Measurements from ENCODE around the gene NTRK1. TPM values are rescaled to one million over a fixed set of nuclear protein-coding genes. Genes with fewer than 3 reads are reported as not detected.

The NTRK1 gene
- total and polyA plus RNA-seq, 4 donors = 0.13 to 0.17 (median 0.14) TPM

DNA sequence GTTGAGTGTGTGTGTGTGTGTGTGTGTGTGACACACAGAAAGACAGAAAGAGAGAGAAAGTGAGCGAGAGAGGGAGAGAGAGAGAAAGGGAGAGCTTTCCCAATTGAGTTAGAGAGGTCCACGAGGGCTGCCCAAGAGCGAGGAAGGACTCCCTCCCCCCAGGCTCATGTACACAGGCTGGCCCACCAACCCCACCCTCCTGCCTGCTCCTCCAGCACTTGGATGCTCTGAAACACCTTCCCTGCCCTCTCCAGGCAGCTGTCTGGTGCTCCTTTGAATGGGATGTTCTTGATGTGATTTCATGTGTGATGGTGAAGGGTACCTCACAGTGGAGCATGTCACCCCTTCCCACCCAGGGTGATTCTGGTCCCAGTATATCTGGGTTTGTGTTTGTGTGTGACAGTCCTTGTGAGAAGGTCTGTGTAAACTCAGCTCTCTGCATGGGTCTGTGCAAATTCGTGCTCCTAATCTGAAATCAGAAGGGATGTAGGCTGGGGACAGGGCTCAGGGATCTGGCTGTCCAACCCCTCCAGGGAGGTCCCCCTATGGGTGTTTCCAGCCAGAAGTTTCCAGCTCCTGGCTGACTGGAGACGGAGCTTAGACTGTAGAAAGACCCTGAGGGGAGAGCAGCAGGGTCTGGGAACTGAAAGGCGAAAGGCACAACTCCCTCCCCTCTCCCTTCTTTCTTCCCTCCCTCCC lies 26.1 kb downstream of the NTRK1 start:
- no peaks in the 10 kb centered on the region for H3K36me3 ChIP-seq (ENCODE audit: control insufficient read depth in 4 of 4, insufficient read depth in 3 of 4, low read depth in 1 of 4, low read length in 3 of 4)
- peaks cover 0 to 2% (median 0%) of the 10 kb centered on the region in 4 donors for H3K27me3 ChIP-seq (ENCODE audit: control insufficient read depth in 4 of 4, insufficient read depth in 4 of 4, low read length in 3 of 4)
- no peak overlapping the region for H3K27ac ChIP-seq (ENCODE audit: low read depth in 1 of 2, low read length in 2 of 2)
- no peak overlapping the region for H3K4me3 ChIP-seq (ENCODE audit: low read depth in 1 of 3, low read length in 3 of 3)
- DNase-seq (ENCODE audit: low spot score) = no peak
- no peaks in the 10 kb centered on the region for H3K9me3 ChIP-seq (ENCODE audit: control insufficient read depth in 4 of 4, low read length in 3 of 4)
- WGBS = 34% methylated on average over 6 of the region's 6 CpGs
- H3K4me1 ChIP-seq (ENCODE audit: control insufficient read depth in 4 of 4, insufficient read depth in 4 of 4, low read length in 3 of 4) = no peaks in the 10 kb centered on the region
- TF ChIP-seq, protein P1, sequence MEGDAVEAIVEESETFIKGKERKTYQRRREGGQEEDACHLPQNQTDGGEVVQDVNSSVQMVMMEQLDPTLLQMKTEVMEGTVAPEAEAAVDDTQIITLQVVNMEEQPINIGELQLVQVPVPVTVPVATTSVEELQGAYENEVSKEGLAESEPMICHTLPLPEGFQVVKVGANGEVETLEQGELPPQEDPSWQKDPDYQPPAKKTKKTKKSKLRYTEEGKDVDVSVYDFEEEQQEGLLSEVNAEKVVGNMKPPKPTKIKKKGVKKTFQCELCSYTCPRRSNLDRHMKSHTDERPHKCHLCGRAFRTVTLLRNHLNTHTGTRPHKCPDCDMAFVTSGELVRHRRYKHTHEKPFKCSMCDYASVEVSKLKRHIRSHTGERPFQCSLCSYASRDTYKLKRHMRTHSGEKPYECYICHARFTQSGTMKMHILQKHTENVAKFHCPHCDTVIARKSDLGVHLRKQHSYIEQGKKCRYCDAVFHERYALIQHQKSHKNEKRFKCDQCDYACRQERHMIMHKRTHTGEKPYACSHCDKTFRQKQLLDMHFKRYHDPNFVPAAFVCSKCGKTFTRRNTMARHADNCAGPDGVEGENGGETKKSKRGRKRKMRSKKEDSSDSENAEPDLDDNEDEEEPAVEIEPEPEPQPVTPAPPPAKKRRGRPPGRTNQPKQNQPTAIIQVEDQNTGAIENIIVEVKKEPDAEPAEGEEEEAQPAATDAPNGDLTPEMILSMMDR (IDR thresholded peaks at IDR 0.05; ENCODE audit: low read depth, low read length, missing input control) = no peak
- TF ChIP-seq FOXA1 (IDR thresholded peaks at IDR 0.05) (no peak), HNF4A (conservative IDR thresholded peaks at IDR 0.05) (no peak), SP1 (IDR thresholded peaks at IDR 0.05) (no peak), JUND (IDR thresholded peaks at IDR 0.05) (no peak), RAD21 (IDR thresholded peaks at IDR 0.05) (no peak), RXRA (IDR thresholded peaks at IDR 0.05) (no peak), NR2F2 (IDR thresholded peaks at IDR 0.05) (no peak), GABPA (IDR thresholded peaks at IDR 0.05 in 1 of 2, conservative IDR thresholded peaks at IDR 0.05 in 1 of 2) (no peak), TAF1 (conservative IDR thresholded peaks at IDR 0.05) (no peak), FOXA2 (IDR thresholded peaks at IDR 0.05) (no peak), HNF4G (IDR thresholded peaks at IDR 0.05) (no peak), EGR1 (IDR thresholded peaks at IDR 0.05; ENCODE audit: low read depth in 2 of 2) (no peak), YY1 (IDR thresholded peaks at IDR 0.05) (no peak)
- TF ChIP-seq, protein P2, sequence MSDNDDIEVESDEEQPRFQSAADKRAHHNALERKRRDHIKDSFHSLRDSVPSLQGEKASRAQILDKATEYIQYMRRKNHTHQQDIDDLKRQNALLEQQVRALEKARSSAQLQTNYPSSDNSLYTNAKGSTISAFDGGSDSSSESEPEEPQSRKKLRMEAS (IDR thresholded peaks at IDR 0.05) = no peak
- TF ChIP-seq, protein P3, sequence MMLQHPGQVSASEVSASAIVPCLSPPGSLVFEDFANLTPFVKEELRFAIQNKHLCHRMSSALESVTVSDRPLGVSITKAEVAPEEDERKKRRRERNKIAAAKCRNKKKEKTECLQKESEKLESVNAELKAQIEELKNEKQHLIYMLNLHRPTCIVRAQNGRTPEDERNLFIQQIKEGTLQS (IDR thresholded peaks at IDR 0.05) = no peak
- TF ChIP-seq, protein P4, sequence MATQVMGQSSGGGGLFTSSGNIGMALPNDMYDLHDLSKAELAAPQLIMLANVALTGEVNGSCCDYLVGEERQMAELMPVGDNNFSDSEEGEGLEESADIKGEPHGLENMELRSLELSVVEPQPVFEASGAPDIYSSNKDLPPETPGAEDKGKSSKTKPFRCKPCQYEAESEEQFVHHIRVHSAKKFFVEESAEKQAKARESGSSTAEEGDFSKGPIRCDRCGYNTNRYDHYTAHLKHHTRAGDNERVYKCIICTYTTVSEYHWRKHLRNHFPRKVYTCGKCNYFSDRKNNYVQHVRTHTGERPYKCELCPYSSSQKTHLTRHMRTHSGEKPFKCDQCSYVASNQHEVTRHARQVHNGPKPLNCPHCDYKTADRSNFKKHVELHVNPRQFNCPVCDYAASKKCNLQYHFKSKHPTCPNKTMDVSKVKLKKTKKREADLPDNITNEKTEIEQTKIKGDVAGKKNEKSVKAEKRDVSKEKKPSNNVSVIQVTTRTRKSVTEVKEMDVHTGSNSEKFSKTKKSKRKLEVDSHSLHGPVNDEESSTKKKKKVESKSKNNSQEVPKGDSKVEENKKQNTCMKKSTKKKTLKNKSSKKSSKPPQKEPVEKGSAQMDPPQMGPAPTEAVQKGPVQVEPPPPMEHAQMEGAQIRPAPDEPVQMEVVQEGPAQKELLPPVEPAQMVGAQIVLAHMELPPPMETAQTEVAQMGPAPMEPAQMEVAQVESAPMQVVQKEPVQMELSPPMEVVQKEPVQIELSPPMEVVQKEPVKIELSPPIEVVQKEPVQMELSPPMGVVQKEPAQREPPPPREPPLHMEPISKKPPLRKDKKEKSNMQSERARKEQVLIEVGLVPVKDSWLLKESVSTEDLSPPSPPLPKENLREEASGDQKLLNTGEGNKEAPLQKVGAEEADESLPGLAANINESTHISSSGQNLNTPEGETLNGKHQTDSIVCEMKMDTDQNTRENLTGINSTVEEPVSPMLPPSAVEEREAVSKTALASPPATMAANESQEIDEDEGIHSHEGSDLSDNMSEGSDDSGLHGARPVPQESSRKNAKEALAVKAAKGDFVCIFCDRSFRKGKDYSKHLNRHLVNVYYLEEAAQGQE (IDR thresholded peaks at IDR 0.05) = no peak
- TF ChIP-seq, protein P5, sequence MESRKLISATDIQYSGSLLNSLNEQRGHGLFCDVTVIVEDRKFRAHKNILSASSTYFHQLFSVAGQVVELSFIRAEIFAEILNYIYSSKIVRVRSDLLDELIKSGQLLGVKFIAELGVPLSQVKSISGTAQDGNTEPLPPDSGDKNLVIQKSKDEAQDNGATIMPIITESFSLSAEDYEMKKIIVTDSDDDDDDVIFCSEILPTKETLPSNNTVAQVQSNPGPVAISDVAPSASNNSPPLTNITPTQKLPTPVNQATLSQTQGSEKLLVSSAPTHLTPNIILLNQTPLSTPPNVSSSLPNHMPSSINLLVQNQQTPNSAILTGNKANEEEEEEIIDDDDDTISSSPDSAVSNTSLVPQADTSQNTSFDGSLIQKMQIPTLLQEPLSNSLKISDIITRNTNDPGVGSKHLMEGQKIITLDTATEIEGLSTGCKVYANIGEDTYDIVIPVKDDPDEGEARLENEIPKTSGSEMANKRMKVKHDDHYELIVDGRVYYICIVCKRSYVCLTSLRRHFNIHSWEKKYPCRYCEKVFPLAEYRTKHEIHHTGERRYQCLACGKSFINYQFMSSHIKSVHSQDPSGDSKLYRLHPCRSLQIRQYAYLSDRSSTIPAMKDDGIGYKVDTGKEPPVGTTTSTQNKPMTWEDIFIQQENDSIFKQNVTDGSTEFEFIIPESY (IDR thresholded peaks at IDR 0.05) = no peak
- H3K9ac ChIP-seq (ENCODE audit: low read depth in 1 of 2, low read length in 2 of 2) = no peak overlapping the region

All from liver (tissue), 9 donors.